ENCODE results near the gene KCNQ4.
A peak's percentile ranks its signal among the peaks of the same experiment; 100 is the strongest.

KCNQ4 gene

GRCh38 chr1:40794974-40795715, 11.6 kb downstream of the KCNQ4 start:
- no peak for DNase-seq (ENCODE audit: low read depth in 3 of 3)

- no peak for DNase-seq (ENCODE audit: low read depth in 3 of 3)
Measured at GRCh38 chr1:40795811-40796586, 12.4 kb downstream of the KCNQ4 start.

- no peak for DNase-seq (ENCODE audit: low read depth in 3 of 3)
Measured at GRCh38 chr1:40796939-40797667, 13.5 kb downstream of the KCNQ4 start.

GRCh38 chr1:40797668-40798010, 14.1 kb downstream of the KCNQ4 start:
- no peak for DNase-seq (ENCODE audit: low read depth in 3 of 3)

GRCh38 chr1:40798366-40799281, 15.0 kb downstream of the KCNQ4 start:
- no peak for DNase-seq (ENCODE audit: low read depth in 3 of 3)

- no peak for DNase-seq (ENCODE audit: low read depth in 3 of 3)
Measured at GRCh38 chr1:40799351-40799867, 15.8 kb downstream of the KCNQ4 start.

- DNase-seq (ENCODE audit: low read depth in 3 of 3) = no peak
Measured at GRCh38 chr1:40801742-40802077, 18.1 kb downstream of the KCNQ4 start.

GRCh38 chr1:40802078-40802741, 18.6 kb downstream of the KCNQ4 start:
- DNase-seq (ENCODE audit: low read depth in 3 of 3) = peak; percentile 64 to 83 (median 65)

GRCh38 chr1:40802742-40803113, 19.1 kb downstream of the KCNQ4 start:
- no peak for DNase-seq (ENCODE audit: low read depth in 3 of 3)

- DNase-seq (ENCODE audit: low read depth in 3 of 3) = no peak
Measured at GRCh38 chr1:40803447-40803846, 19.9 kb downstream of the KCNQ4 start.

- no peak for DNase-seq (ENCODE audit: low read depth in 3 of 3)
Measured at GRCh38 chr1:40803902-40804301, 20.3 kb downstream of the KCNQ4 start.

- DNase-seq (ENCODE audit: low read depth in 3 of 3) = no peak
Measured at GRCh38 chr1:40806240-40806639, 22.7 kb downstream of the KCNQ4 start.

- no peak for DNase-seq (ENCODE audit: low read depth in 3 of 3)
Measured at GRCh38 chr1:40806731-40807695, 23.4 kb downstream of the KCNQ4 start.

- DNase-seq (ENCODE audit: low read depth in 3 of 3) = no peak
Measured at GRCh38 chr1:40808002-40808401, 24.4 kb downstream of the KCNQ4 start.

GRCh38 chr1:40808444-40808843, 24.9 kb downstream of the KCNQ4 start:
- DNase-seq (ENCODE audit: low read depth in 3 of 3) = no peak

GRCh38 chr1:40808909-40809308, 25.3 kb downstream of the KCNQ4 start:
- no peak for DNase-seq (ENCODE audit: low read depth in 3 of 3)

- no peak for DNase-seq (ENCODE audit: low read depth in 3 of 3)
Measured at GRCh38 chr1:40810927-40811326, 27.3 kb downstream of the KCNQ4 start.

GRCh38 chr1:40815420-40815819, 31.8 kb downstream of the KCNQ4 start:
- DNase-seq (ENCODE audit: low read depth in 3 of 3) = no peak

GRCh38 chr1:40817791-40818263, 34.2 kb downstream of the KCNQ4 start:
- DNase-seq (ENCODE audit: low read depth in 3 of 3) = no peak
